Measurements from ENCODE around the gene FAM131B.

The FAM131B gene

GRCh38 chr7:143351060-143351459, 11.5 kb downstream of the FAM131B start:
- no peaks in the 10 kb centered on the region for H3K4me1 ChIP-seq (ENCODE audit: low read length)
- H2AFZ ChIP-seq (ENCODE audit: low read depth, low read length) = no peak overlapping the region
- no peak overlapping the region for H3K27ac ChIP-seq (ENCODE audit: low read length)
- no peaks in the 10 kb centered on the region for H3K36me3 ChIP-seq (replicated peaks; ENCODE audit: low read depth, low read length)
- no peaks in the 10 kb centered on the region for H4K20me1 ChIP-seq (ENCODE audit: insufficient read depth, low read length)
- TF ChIP-seq EZH2phosphoT487 (IDR thresholded peaks at IDR 0.05; ENCODE audit: low read depth) (no peak), CTCF (IDR thresholded peaks at IDR 0.05; ENCODE audit: low read depth, low read length) (no peak)
- no peaks in the 10 kb centered on the region for H3K79me2 ChIP-seq (ENCODE audit: low read length)
- H3K9me3 ChIP-seq (ENCODE audit: insufficient read depth, low read length) = no peaks in the 10 kb centered on the region
- no peak overlapping the region for H3K4me2 ChIP-seq (ENCODE audit: low read length)
- peaks cover 41% of the 10 kb centered on the region for H3K27me3 ChIP-seq (ENCODE audit: low read depth, low read length)
- H3K9ac ChIP-seq (ENCODE audit: low read length) = no peak overlapping the region
- H3K4me3 ChIP-seq (ENCODE audit: low read length) = no peak overlapping the region

DNA sequence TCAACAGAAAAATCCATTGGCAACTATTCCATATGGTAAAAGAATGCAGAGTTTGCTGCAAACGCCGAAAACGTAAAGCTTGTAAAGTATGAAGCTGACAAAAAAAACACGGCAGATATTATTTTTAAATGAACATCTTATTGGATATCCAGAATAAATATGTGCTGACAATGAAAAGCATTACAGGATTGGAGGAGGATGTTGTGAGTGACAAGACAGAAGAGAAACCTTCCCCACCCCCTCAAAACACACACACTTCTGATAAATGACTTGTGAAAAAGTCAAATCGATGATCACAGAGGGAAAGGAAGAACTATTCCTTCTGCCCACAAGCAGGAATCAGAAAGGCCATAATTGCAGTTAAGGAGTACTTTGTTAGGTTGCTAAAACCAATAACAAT, 14.6 kb downstream of the FAM131B start:
- Histone ChIP-seq H3K79me2 (ENCODE audit: low read length) (no peaks in the 10 kb centered on the region), H3K27ac (ENCODE audit: low read length) (no peak overlapping the region), H3K4me3 (ENCODE audit: low read length) (no peak overlapping the region), H3K27me3 (ENCODE audit: low read depth, low read length) (peaks cover 42% of the 10 kb centered on the region), H3K4me2 (ENCODE audit: low read length) (no peak overlapping the region), H3K4me1 (ENCODE audit: low read length) (no peaks in the 10 kb centered on the region), H3K9me3 (ENCODE audit: insufficient read depth, low read length) (no peaks in the 10 kb centered on the region), H2AFZ (ENCODE audit: low read depth, low read length) (no peak overlapping the region), H3K36me3 (replicated peaks; ENCODE audit: low read depth, low read length) (no peaks in the 10 kb centered on the region), H3K9ac (ENCODE audit: low read length) (no peak overlapping the region), H4K20me1 (ENCODE audit: insufficient read depth, low read length) (no peaks in the 10 kb centered on the region)
- no peak for TF ChIP-seq EZH2phosphoT487 (IDR thresholded peaks at IDR 0.05; ENCODE audit: low read depth)
- TF ChIP-seq CTCF (IDR thresholded peaks at IDR 0.05; ENCODE audit: low read depth, low read length) = no peak

- H3K27ac ChIP-seq (ENCODE audit: low read length) = no peak overlapping the region
- no peaks in the 10 kb centered on the region for H3K36me3 ChIP-seq (replicated peaks; ENCODE audit: low read depth, low read length)
- H3K27me3 ChIP-seq (ENCODE audit: low read depth, low read length) = peaks cover 39% of the 10 kb centered on the region
- no peaks in the 10 kb centered on the region for H3K9me3 ChIP-seq (ENCODE audit: insufficient read depth, low read length)
- H3K4me3 ChIP-seq (ENCODE audit: low read length) = no peak overlapping the region
- H2AFZ ChIP-seq (ENCODE audit: low read depth, low read length) = no peak overlapping the region
- TF ChIP-seq CTCF (IDR thresholded peaks at IDR 0.05; ENCODE audit: low read depth, low read length) (no peak), EZH2phosphoT487 (IDR thresholded peaks at IDR 0.05; ENCODE audit: low read depth) (no peak)
- no peaks in the 10 kb centered on the region for H4K20me1 ChIP-seq (ENCODE audit: insufficient read depth, low read length)
- H3K4me2 ChIP-seq (ENCODE audit: low read length) = no peak overlapping the region
- H3K4me1 ChIP-seq (ENCODE audit: low read length) = no peaks in the 10 kb centered on the region
- H3K9ac ChIP-seq (ENCODE audit: low read length) = no peak overlapping the region
- H3K79me2 ChIP-seq (ENCODE audit: low read length) = no peaks in the 10 kb centered on the region
Measured at GRCh38 chr7:143346018-143346417, 16.5 kb downstream of the FAM131B start.

DNA sequence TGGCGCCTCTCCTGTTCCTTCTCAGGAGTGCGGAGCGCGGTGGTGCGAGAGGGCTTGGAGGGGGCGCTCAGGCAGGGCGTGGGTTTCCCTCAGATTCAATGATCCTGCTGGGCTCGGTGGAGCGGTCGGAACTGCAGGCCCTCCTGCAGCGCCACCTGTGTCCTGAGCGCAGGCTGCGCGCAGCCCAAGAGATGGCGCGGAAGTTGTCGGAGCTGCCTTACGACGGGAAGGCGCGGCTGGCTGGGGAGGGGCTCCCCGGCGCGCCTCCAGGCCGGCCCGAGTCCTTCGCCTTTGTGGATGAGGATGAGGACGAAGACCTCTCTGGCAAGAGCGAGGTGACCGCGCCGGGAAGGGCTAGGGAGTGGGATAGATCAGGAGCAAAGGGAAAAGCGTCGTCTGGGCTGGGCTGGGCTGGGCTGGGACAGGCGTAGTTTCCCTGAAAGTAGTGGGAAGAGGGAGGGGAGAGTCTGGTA, 17.0 kb downstream of the FAM131B start:
- H3K9ac ChIP-seq (ENCODE audit: low read length) = no peak overlapping the region
- TF ChIP-seq CTCF (IDR thresholded peaks at IDR 0.05; ENCODE audit: low read depth, low read length) (no peak), EZH2phosphoT487 (IDR thresholded peaks at IDR 0.05; ENCODE audit: low read depth) (no peak)
- no peaks in the 10 kb centered on the region for H4K20me1 ChIP-seq (ENCODE audit: insufficient read depth, low read length)
- no peak overlapping the region for H3K4me2 ChIP-seq (ENCODE audit: low read length)
- H3K9me3 ChIP-seq (ENCODE audit: insufficient read depth, low read length) = no peaks in the 10 kb centered on the region
- H3K4me3 ChIP-seq (ENCODE audit: low read length) = no peak overlapping the region
- H2AFZ ChIP-seq (ENCODE audit: low read depth, low read length) = no peak overlapping the region
- H3K27ac ChIP-seq (ENCODE audit: low read length) = no peak overlapping the region
- no peaks in the 10 kb centered on the region for H3K4me1 ChIP-seq (ENCODE audit: low read length)
- peaks cover 38% of the 10 kb centered on the region for H3K27me3 ChIP-seq (ENCODE audit: low read depth, low read length)
- no peaks in the 10 kb centered on the region for H3K36me3 ChIP-seq (replicated peaks; ENCODE audit: low read depth, low read length)
- no peaks in the 10 kb centered on the region for H3K79me2 ChIP-seq (ENCODE audit: low read length)
